A172 (cell line): ENCODE data around the gene NUFIP2. TPM values are rescaled to one million over a fixed set of nuclear protein-coding genes. Genes with fewer than 3 reads are reported as not detected.
"Not testable (repeated sequence)": the region's sequence is repeated elsewhere in the genome, so short reads cannot be mapped to it uniquely, and the experiment has no call there.

Experiments
- DNase-seq: peaks from one replicate; pipeline ENCODE4 v3.0.0-alpha.2; 2015; ENCODE audit warnings: low spot score
- total RNA-seq: library from RNA; depleted of rRNA; stranded (reverse); fragments of >200 nt; shearing (Covaris generic); gene quantifications from 2 replicates; pipeline ENCODE4 v1.2.3, GENCODE V29; 2014

NUFIP2 gene
- total RNA-seq, 1 experiment from 2014 or later = 59.3 TPM

GRCh38 chr17:29279397-29280070, 14.4 kb downstream of the NUFIP2 start:
- no peak for DNase-seq

DNA sequence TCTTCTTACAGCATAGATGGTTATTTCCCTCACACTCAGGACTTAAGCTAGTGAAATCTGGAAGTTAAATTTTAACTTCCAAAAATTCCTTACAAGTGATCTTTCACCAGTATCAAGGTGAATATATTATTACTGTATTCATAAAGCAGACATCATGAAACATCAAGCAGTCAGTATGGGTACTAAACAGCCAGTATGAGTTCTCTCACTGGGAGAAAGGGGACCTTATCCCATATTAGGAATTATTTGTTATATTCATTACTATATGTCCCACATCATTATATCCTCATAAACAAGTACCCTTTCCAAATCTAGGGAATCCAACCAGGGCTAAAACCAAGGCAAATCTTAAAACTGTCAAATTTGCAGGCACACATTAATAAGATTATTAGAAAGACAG, 15.3 kb downstream of the NUFIP2 start:
- DNase-seq = no peak

- DNase-seq = no peak
Measured at GRCh38 chr17:29273924-29274323, 20.0 kb downstream of the NUFIP2 start.

GRCh38 chr17:29271980-29272379, 22.0 kb downstream of the NUFIP2 start:
- DNase-seq = not testable (repeated sequence)

DNA sequence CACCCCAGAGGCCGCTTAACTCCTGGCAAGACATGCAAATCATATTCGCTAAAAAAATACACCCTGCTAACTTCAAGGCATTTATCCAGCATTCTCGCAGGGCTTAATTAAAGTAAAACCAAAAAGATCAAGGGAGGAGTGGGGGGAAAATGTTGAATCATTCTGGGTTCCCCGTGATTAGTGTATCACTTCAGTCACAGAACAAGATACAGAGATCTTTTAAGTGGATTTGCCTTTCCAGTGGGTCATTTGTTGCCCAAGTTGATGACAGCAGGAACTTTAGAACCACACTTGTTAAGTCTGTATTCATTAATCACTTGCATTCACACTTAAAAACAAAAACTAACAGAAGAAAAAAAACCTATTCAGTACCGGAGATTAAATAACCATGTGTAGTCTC, 30.0 kb downstream of the NUFIP2 start:
- no peak for DNase-seq

DNA sequence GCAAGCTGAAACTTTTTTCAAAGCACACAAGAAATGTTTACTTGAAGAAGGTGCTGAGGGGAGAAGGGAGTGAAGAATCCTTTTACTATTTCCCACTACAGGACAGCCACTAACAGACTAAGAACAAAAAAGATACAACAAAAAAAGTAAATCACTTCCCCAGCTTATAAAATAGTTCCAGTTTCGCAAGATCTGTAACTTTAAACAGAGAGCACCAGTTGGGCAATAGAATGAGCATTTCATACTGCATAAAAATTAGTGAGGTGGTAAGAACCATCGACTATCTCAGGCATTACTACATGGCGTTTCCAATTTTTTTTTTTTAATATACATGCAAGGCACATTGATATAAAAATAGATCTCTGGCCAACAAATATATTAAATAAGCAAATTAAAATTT, 36.2 kb downstream of the NUFIP2 start:
- DNase-seq = no peak

DNA sequence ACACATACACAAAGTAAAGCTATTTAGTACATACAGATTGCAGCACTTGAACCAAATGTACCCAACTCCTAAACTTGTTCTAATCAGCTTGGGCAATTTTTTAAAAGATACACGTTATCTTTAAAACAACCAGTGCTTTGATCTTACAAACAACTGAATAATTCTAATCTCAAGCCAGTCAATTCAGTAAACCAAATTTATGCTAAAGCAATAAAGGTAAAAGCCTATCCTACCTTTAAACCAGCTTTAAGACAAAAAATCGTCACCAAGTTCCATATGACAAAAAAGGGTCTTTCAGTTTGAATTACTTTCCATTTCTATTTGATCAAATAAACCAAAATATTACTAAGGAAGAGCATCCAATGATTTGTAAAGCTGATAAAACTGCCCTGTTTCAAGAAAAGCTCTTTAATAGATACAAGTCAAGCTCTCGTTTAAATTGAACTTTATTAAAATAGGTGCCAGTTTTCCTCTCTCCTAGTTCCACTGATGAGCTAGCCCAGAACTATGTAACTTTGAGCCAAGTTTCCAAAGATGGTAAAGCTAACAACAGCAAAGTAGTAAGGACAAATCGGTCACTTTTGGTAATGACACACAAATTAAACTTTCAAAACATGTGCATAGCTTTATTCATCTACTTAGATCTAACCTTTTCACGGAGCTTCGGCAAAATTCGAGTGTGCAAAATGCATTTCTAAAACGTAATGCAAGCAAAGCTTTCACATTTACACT, 37.0 kb downstream of the NUFIP2 start:
- peak; percentile 40 for DNase-seq

GRCh38 chr17:29255926-29256522, 37.9 kb downstream of the NUFIP2 start:
- no peak for DNase-seq

- no peak for DNase-seq
Measured at GRCh38 chr17:29253037-29253436, 40.9 kb downstream of the NUFIP2 start.

GRCh38 chr17:29252101-29252791, 41.7 kb downstream of the NUFIP2 start:
- no peak for DNase-seq

DNA sequence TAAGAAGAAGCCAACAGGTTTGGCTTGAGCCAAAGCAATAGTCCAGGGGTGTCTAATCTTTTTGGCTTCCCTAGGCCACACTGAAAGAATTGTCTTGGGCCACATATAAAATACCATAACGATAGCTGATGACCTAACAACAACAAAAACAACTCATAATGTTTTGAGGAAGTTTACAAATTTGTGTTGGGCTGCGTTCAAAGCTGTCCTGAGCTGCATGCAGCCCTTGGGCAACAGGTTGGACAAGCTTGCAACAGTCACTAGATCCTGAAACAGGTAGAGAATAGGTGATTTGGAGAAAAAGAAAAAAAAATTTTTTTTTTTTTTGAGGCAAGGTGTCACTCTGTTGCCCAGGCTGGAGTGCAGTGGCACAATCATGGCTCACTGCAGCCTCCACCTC, 42.8 kb downstream of the NUFIP2 start:
- no peak for DNase-seq

DNA sequence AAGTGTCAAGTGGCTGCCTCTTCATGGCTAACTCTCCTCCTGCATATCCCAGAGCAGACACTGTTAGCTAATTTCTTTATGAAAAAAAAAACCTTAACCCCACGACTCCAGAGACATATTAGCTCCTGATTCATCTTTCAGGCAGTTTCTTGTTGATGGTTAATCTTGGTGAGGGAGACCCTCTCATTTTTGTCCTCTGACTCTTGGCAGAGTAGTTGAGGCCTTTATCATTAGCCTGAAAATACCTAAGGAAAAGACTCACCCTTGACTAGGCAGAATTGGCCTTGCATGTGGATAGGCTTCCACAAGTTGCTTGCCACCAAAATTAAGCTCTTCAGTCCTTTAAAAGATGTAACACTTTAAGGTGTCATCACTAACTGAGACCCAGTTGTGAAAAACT, 43.3 kb downstream of the NUFIP2 start:
- DNase-seq = no peak

DNA sequence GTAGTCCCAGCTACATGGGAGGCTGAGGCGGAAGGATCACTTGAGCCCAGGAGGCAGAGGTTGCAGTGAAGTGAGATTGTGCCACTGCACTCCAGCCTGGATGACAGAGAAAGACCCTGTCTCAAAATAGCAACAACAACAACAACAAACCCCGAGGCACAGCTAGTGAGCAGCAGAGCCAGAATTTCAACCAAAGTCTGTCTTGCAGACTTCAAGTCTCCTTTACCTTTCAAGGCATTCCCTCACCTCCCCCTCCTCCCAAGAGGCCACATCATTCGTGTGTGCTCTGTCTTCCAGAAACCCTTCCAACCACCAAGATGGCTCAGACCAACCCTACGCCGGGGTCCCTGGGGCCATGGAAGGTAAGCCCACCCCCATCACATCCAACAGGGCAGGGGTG, 45.1 kb downstream of the NUFIP2 start:
- DNase-seq = no peak

DNA sequence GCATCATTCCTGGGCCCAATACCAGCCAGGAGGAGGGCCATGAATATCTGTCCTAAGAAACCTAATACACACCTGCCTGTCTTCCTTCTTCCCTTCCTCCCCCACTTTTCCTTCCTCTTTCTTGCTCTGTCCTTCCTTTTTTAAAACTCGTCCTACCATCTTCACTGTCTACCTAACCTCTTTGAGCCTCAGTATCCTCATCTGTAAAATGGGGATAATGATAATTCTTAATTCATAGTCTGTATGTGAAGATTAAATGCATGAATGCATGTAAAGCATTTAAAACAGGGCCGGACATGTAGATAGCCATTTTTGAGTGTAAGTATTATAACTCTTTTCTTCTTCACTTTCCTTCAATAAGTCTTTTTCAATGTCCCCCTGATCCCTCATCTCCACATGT, 46.7 kb downstream of the NUFIP2 start:
- no peak for DNase-seq

- no peak for DNase-seq
Measured at GRCh38 chr17:29246628-29247027, 47.3 kb downstream of the NUFIP2 start, which contains the start of gene CRYBA1. Gene CRYBA1 (plus strand): TSS chr17:29246859. CDS start chr17:29246864, 5 bp downstream.

DNA sequence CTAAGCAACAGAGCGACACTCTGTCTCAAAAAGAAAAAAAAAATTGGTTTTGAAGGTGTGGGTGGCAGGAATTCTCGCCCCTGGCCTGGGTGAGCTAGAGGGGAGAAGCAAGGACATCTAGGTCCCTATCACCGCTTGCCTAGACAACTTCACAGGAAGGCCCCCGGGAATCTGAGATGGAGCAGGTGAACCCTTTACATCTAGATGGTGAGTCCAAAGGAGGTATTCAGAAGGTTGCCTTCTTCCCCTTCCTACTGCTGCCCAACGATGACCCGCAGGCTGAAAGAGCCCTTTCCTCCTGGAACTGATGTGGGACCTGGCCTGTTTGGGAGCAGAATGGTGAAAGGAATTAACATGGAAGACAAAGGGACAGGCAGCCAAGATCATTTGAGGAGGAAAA, 48.5 kb downstream of the NUFIP2 start:
- DNase-seq = no peak

- DNase-seq = peak; percentile 58
Measured at GRCh38 chr17:29243792-29244191, 50.2 kb downstream of the NUFIP2 start.

DNA sequence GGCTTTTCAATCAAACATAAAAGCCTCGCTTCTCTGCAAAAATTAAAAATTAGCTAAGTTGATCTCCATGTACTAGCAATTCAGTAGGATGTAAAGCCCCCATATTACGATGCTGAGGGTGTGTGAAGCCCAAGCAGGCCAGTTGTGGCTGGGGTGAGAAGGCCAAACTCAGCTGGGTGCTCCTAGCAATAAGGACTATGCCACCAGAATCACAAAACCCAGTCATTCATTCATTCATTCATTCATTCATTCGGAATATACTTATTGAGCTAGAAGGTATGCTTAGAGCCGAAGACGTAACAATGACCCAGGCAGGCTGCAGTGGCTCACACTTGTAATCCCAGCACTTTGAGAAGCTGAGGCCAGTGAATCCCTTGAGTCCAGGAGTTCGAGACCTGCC, 51.2 kb downstream of the NUFIP2 start:
- no peak for DNase-seq

- no peak for DNase-seq
Measured at GRCh38 chr17:29242051-29242450, 51.9 kb downstream of the NUFIP2 start.

- DNase-seq = peak; percentile 99
Measured at GRCh38 chr17:29240968-29241963, 52.7 kb downstream of the NUFIP2 start.

- DNase-seq = peak; percentile 74
Measured at GRCh38 chr17:29240477-29240876, 53.5 kb downstream of the NUFIP2 start.
